ENCODE measurements around the gene CCDC110. TPM values are rescaled to one million over a fixed set of nuclear protein-coding genes. Genes with fewer than 3 reads are reported as not detected.
"Not testable (repeated sequence)": the region's sequence is repeated elsewhere in the genome, so short reads cannot be mapped to it uniquely, and the experiment has no call there.

The CCDC110 gene
- 1 to 10 TPM in 1 of 2 donors, under 1 TPM in 1; 0.50 to 1.0 TPM for total RNA-seq

GRCh38 chr4:185471235-185472102 is at the start of gene CCDC110:
Gene CCDC110 (minus strand): TSS chr4:185471733. CDS start chr4:185471683, 50 bp downstream.
- ATAC-seq, result peak; percentile 91 to 95
- DNase-seq (ENCODE audit: low spot score in 2 of 2), result peak; percentile 87 to 89
- H3K9me3 Mint-ChIP-seq, result no peaks in the 10 kb centered on the region
- H3K27ac Mint-ChIP-seq, result peak within 1 kb of the TSS in 1 of 2 donors; percentile 1
- no peaks in the 10 kb centered on the region for H3K36me3 Mint-ChIP-seq

GRCh38 chr4:185520119-185520518 is 48.6 kb upstream of the CCDC110 start:
- Mint-ChIP-seq H3K27ac (no peak overlapping the region), H3K36me3 (no peaks in the 10 kb centered on the region), H3K9me3 (no peaks in the 10 kb centered on the region)
- ATAC-seq (no peak), DNase-seq (ENCODE audit: low spot score in 2 of 2) (no peak)

GRCh38 chr4:185518494-185518893 is 47.0 kb upstream of the CCDC110 start:
- no peaks in the 10 kb centered on the region for H3K36me3 Mint-ChIP-seq
- DNase-seq (ENCODE audit: low spot score in 2 of 2) (no peak), ATAC-seq (no peak)
- H3K9me3 Mint-ChIP-seq, result no peaks in the 10 kb centered on the region
- no peak overlapping the region for H3K27ac Mint-ChIP-seq

- Mint-ChIP-seq H3K9me3 (no peaks in the 10 kb centered on the region), H3K27ac (no peak overlapping the region)
- no peak for ATAC-seq
Observed at GRCh38 chr4:185518069-185518468, 46.5 kb upstream of the CCDC110 start.

GRCh38 chr4:185515248-185515647 is 43.7 kb upstream of the CCDC110 start:
- DNase-seq (ENCODE audit: low spot score in 2 of 2) (no peak), ATAC-seq (no peak)
- Mint-ChIP-seq H3K27ac (no peak overlapping the region), H3K36me3 (no peaks in the 10 kb centered on the region), H3K9me3 (no peaks in the 10 kb centered on the region)

More at GRCh38 chr4:185518069-185518468, 46.5 kb upstream of the CCDC110 start:
- H3K36me3 Mint-ChIP-seq, result no peaks in the 10 kb centered on the region
- no peak for DNase-seq (ENCODE audit: low spot score in 2 of 2)

- H3K9me3 Mint-ChIP-seq, result no peaks in the 10 kb centered on the region
- H3K36me3 Mint-ChIP-seq, result no peaks in the 10 kb centered on the region
- H3K27ac Mint-ChIP-seq, result no peak overlapping the region
- DNase-seq (ENCODE audit: low spot score in 2 of 2) (no peak), ATAC-seq (no peak)
Observed at GRCh38 chr4:185514182-185514697, 42.7 kb upstream of the CCDC110 start.

- Mint-ChIP-seq H3K27ac (no peak overlapping the region), H3K36me3 (no peaks in the 10 kb centered on the region), H3K9me3 (no peaks in the 10 kb centered on the region)
- no peak for ATAC-seq
- DNase-seq (ENCODE audit: low spot score in 2 of 2), result no peak
Observed at GRCh38 chr4:185513489-185514181, 42.1 kb upstream of the CCDC110 start.

- no peaks in the 10 kb centered on the region for H3K36me3 Mint-ChIP-seq
Observed at GRCh38 chr4:185512516-185512915, 41.0 kb upstream of the CCDC110 start.

GRCh38 chr4:185511243-185511642 is 39.7 kb upstream of the CCDC110 start:
- DNase-seq (ENCODE audit: low spot score in 2 of 2); ATAC-seq; H3K9me3 Mint-ChIP-seq; H3K27ac Mint-ChIP-seq; H3K36me3 Mint-ChIP-seq: not testable (repeated sequence)

More at GRCh38 chr4:185512516-185512915, 41.0 kb upstream of the CCDC110 start:
- Mint-ChIP-seq H3K9me3 (no peaks in the 10 kb centered on the region), H3K27ac (no peak overlapping the region)
- ATAC-seq (no peak), DNase-seq (ENCODE audit: low spot score in 2 of 2) (no peak)

GRCh38 chr4:185510806-185511205 is 39.3 kb upstream of the CCDC110 start:
- ATAC-seq, result no peak

GRCh38 chr4:185508181-185508580 is 36.6 kb upstream of the CCDC110 start:
- no peak overlapping the region for H3K27ac Mint-ChIP-seq
- H3K36me3 Mint-ChIP-seq, result no peaks in the 10 kb centered on the region
- DNase-seq (ENCODE audit: low spot score in 2 of 2) (no peak), ATAC-seq (no peak)
- H3K9me3 Mint-ChIP-seq, result no peaks in the 10 kb centered on the region

More at GRCh38 chr4:185510806-185511205, 39.3 kb upstream of the CCDC110 start:
- DNase-seq (ENCODE audit: low spot score in 2 of 2), result no peak
- no peaks in the 10 kb centered on the region for H3K36me3 Mint-ChIP-seq
- no peaks in the 10 kb centered on the region for H3K9me3 Mint-ChIP-seq
- no peak overlapping the region for H3K27ac Mint-ChIP-seq

- no peak overlapping the region for H3K27ac Mint-ChIP-seq
- ATAC-seq (no peak), DNase-seq (ENCODE audit: low spot score in 2 of 2) (no peak)
- H3K9me3 Mint-ChIP-seq, result no peaks in the 10 kb centered on the region
- no peaks in the 10 kb centered on the region for H3K36me3 Mint-ChIP-seq
Observed at GRCh38 chr4:185506422-185506821, 34.9 kb upstream of the CCDC110 start.

GRCh38 chr4:185504098-185505047 is 32.8 kb upstream of the CCDC110 start:
- H3K36me3 Mint-ChIP-seq, result peaks cover 0 to 8% of the 10 kb centered on the region in 2 donors
- ATAC-seq (no peak), DNase-seq (ENCODE audit: low spot score in 2 of 2) (no peak)
- peaks cover 0 to 6% of the 10 kb centered on the region in 2 donors for H3K9me3 Mint-ChIP-seq
- H3K27ac Mint-ChIP-seq, result no peak overlapping the region

GRCh38 chr4:185502386-185502785 is 30.9 kb upstream of the CCDC110 start:
- Mint-ChIP-seq H3K9me3 (peaks cover 0 to 6% of the 10 kb centered on the region in 2 donors), H3K27ac (no peak overlapping the region), H3K36me3 (peaks cover 0 to 8% of the 10 kb centered on the region in 2 donors)
- ATAC-seq, result no peak
- no peak for DNase-seq (ENCODE audit: low spot score in 2 of 2)

- Mint-ChIP-seq H3K27ac (no peak overlapping the region), H3K9me3 (peaks cover 0 to 6% of the 10 kb centered on the region in 2 donors), H3K36me3 (peaks cover 0 to 8% of the 10 kb centered on the region in 2 donors)
- DNase-seq (ENCODE audit: low spot score in 2 of 2), result no peak
- no peak for ATAC-seq
Observed at GRCh38 chr4:185500576-185500975, 29.0 kb upstream of the CCDC110 start.

- H3K9me3 Mint-ChIP-seq, result peaks cover 0 to 6% of the 10 kb centered on the region in 2 donors
- H3K27ac Mint-ChIP-seq, result no peak overlapping the region
- ATAC-seq, result no peak
- no peak for DNase-seq (ENCODE audit: low spot score in 2 of 2)
- peaks cover 0 to 8% of the 10 kb centered on the region in 2 donors for H3K36me3 Mint-ChIP-seq
Observed at GRCh38 chr4:185500035-185500434, 28.5 kb upstream of the CCDC110 start.

All from activated naive CD4-positive, alpha-beta T cell treated with anti-CD3 and anti-CD28 coated beads, Interleukin-2, amount 50 U/mL, for 72 hours (primary cell).